ENCODE results near the gene PI16.

PI16 gene

DNA sequence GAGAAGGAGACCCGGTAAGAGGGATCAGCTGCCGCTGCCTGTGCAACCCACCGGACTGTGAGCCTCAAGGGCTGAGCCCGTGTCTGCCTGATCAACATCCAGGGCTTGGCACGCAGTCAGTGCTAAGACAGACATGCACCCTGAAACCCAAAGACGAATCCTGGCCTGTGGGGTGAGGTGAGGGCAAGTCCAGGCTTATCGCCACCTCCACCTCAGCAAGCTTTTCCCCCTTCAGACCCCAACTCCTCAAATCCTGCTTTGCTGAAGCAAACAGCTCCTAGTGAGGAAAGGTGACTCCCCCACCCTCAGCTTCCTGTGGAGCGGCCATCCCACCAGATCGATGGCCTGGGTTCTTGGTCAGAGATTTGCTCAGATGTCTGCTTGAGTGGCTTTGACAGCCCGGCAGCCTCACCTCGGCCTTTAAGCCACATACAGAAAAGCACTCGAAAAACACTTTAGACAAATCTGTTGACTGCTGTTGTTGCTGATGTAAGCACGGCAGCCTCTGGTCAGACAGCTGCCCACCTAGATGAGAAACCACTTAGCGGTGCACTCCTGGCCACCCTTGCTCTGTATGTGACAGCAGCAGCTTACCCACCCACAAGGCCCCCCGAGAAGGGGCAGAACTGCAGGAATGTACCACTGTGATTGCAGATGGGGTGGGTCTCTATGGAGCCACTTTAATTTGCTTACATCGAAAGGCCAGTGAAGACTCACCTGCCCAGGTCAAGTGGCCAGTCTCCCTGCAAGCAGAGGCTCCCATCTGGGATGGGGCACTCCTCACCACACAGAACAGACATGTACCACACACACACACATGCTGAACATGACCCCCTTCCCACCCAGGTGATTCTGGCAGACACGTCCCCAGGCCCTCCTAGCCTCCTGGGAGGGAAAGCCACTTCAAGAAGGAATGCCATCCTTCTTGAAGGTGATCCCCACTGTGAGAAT lies 16.6 kb downstream of the PI16 start:
- H3K4me3 ChIP-seq (ENCODE audit: low read depth, low read length): no peak overlapping the region
- DNase-seq (ENCODE audit: low read depth): no peak
- no peak for TF ChIP-seq MYC (IDR thresholded peaks at IDR 0.05; ENCODE audit: low read depth, low read length)
- TF ChIP-seq, protein P1, sequence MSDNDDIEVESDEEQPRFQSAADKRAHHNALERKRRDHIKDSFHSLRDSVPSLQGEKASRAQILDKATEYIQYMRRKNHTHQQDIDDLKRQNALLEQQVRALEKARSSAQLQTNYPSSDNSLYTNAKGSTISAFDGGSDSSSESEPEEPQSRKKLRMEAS (IDR thresholded peaks at IDR 0.05; ENCODE audit: low read depth, low read length): no peak
- TF ChIP-seq POLR2A (IDR thresholded peaks at IDR 0.05; ENCODE audit: extremely low read depth, insufficient read length): no peak
- TF ChIP-seq, protein P2, sequence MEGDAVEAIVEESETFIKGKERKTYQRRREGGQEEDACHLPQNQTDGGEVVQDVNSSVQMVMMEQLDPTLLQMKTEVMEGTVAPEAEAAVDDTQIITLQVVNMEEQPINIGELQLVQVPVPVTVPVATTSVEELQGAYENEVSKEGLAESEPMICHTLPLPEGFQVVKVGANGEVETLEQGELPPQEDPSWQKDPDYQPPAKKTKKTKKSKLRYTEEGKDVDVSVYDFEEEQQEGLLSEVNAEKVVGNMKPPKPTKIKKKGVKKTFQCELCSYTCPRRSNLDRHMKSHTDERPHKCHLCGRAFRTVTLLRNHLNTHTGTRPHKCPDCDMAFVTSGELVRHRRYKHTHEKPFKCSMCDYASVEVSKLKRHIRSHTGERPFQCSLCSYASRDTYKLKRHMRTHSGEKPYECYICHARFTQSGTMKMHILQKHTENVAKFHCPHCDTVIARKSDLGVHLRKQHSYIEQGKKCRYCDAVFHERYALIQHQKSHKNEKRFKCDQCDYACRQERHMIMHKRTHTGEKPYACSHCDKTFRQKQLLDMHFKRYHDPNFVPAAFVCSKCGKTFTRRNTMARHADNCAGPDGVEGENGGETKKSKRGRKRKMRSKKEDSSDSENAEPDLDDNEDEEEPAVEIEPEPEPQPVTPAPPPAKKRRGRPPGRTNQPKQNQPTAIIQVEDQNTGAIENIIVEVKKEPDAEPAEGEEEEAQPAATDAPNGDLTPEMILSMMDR (IDR thresholded peaks at IDR 0.05; ENCODE audit: low read depth, low read length): no peak

DNA sequence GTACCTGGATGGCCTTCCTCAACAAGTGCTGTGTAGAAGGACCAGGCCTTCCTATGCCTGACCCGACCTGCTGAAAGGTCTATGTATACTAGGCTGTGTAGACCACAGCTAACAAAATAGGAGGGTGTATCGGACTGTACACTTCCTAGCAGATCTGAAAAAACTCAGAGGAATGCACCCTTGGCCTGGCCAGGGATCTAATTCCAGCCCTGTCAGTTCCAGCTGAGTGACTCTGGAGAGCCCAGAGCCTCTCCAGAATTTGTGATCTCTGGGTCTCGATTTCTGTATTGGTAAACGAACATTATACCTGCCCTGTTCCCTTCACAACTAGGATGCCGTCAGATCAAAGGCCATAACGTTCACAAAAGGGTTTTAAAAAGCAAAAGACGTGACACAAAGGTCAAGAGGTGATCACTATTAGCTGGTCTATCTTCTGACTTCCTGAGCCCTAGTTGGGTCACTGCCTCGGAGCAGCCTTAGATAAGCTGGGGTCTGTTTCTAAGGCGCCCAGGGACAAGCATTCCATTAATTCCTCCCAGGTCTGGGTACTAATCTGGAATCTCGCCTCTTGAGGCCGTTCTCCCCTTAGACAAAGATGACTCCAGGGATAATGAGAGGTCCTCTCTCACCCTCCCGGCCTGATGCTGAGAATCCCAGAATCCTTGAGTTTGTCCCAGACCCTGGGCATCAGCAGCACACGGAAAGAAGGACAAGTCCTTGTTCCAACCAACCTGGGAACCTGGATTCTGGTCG lies 17.6 kb downstream of the PI16 start:
- no peak overlapping the region for H3K4me3 ChIP-seq (ENCODE audit: low read depth, low read length)
- DNase-seq (ENCODE audit: low read depth): no peak
- TF ChIP-seq, protein P2 (IDR thresholded peaks at IDR 0.05; ENCODE audit: low read depth, low read length): no peak
- TF ChIP-seq POLR2A (IDR thresholded peaks at IDR 0.05; ENCODE audit: extremely low read depth, insufficient read length) (no peak), MYC (IDR thresholded peaks at IDR 0.05; ENCODE audit: low read depth, low read length) (no peak)
- TF ChIP-seq, protein P1 (IDR thresholded peaks at IDR 0.05; ENCODE audit: low read depth, low read length): no peak

DNA sequence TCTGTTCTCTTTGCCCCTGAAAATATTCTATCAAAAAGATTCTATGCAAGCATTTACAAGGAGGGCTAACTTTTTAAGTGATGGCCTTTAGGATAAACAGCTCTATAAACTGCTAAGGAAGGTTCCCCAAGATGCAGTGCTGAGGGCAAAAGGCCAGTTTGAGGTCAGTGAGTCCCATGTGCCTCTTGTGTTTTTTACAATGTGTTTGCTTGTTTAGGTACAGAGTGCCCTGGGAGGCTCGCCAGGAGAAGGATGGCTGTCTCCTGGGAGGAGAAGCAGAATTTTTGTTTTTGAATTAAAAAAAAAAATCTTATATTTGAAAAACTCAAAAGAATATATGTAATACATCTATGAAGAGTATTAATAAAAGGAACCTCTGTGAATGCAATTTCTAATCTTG lies 18.7 kb downstream of the PI16 start:
- DNase-seq (ENCODE audit: low read depth): no peak
- TF ChIP-seq, protein P2 (IDR thresholded peaks at IDR 0.05; ENCODE audit: low read depth, low read length): no peak
- TF ChIP-seq MYC (IDR thresholded peaks at IDR 0.05; ENCODE audit: low read depth, low read length) (no peak), POLR2A (IDR thresholded peaks at IDR 0.05; ENCODE audit: extremely low read depth, insufficient read length) (no peak)
- TF ChIP-seq, protein P1 (IDR thresholded peaks at IDR 0.05; ENCODE audit: low read depth, low read length): no peak
- H3K4me3 ChIP-seq (ENCODE audit: low read depth, low read length): no peak overlapping the region

DNA sequence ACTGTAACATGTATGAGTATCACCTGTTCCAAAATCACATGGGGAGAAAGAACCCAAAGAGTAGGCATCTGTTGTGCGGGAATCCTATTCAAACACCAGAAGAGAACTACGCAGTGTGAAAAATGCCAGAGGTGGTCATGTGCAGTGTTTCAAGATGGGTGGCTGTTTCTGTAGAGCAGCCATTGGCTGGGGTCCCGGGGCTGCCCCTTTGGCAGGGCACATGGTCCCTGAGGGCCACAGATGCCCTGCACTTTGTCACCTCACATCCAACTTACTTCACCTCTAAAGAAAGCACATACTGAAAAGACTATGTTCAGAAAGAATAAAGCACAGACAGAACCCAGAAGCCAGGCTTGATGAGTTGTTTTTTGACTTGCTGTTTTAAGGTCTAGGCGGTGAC lies 19.1 kb downstream of the PI16 start:
- TF ChIP-seq, protein P1 (IDR thresholded peaks at IDR 0.05; ENCODE audit: low read depth, low read length): no peak
- no peak for TF ChIP-seq POLR2A (IDR thresholded peaks at IDR 0.05; ENCODE audit: extremely low read depth, insufficient read length)
- TF ChIP-seq MYC (IDR thresholded peaks at IDR 0.05; ENCODE audit: low read depth, low read length): no peak
- TF ChIP-seq, protein P2 (IDR thresholded peaks at IDR 0.05; ENCODE audit: low read depth, low read length): no peak
- no peak overlapping the region for H3K4me3 ChIP-seq (ENCODE audit: low read depth, low read length)
- no peak for DNase-seq (ENCODE audit: low read depth)

DNA sequence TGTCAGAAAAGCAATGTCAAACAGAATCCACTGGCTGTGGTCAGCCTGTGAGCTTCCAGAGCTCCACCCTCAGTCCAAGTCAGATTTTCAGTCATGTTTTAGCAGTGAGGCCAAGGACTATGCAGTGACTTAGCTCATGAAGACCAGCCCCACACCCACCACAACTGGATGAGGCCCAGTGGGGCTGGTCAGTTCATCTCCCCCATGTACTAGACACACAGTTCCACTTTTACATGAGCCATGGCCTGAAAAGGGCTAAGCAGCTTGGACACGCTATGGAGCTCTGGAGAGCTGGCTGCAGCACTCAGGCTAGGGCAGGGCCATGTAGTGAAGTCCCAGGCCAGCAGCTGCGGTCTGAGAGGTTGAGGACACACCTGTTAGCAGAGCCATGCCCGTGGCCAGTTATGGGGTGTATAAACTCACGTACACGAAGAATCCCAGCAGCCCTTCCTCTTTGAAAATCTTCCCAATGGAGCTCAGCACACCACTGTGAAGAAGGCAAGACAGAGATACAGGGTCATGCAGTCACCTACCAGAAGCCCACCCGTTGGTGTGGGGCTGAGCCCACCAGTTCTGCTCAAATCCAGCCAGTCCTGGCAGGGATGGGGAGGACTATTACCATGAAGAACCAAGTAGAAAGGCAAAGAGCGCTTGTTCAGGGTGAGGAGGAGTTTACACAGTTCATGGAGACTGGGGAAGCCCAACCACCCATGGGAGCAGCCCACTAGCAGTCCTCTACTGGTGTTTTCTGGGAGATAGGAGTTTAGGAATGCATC lies 20.9 kb downstream of the PI16 start:
- TF ChIP-seq, protein P1 (IDR thresholded peaks at IDR 0.05; ENCODE audit: low read depth, low read length): no peak
- TF ChIP-seq MYC (IDR thresholded peaks at IDR 0.05; ENCODE audit: low read depth, low read length) (no peak), POLR2A (IDR thresholded peaks at IDR 0.05; ENCODE audit: extremely low read depth, insufficient read length) (no peak)
- TF ChIP-seq, protein P2 (IDR thresholded peaks at IDR 0.05; ENCODE audit: low read depth, low read length): no peak
- H3K4me3 ChIP-seq (ENCODE audit: low read depth, low read length): no peak overlapping the region
- DNase-seq (ENCODE audit: low read depth): no peak

All from NB4 (cell line).